KMS-11 (cell line): ENCODE data around the gene AGBL4.

Source experiments
- H2AFZ ChIP-seq: fragments of 200-600 bp; sonication (generic); 2 replicates; pipeline ENCODE4 v1.6.1; 2016; ENCODE audit warnings: antibody characterized with exemption, mixed run types, low read depth
- H3K27ac ChIP-seq: fragments of 200-600 bp; sonication (generic); 2 replicates; pipeline ENCODE4 v1.6.1; 2016; ENCODE audit warnings: mild to moderate bottlenecking, mixed run types
- H3K27me3 ChIP-seq: fragments of 200-600 bp; sonication (generic); 2 replicates; pipeline ENCODE4 v1.6.1; 2017; ENCODE audit warnings: mild to moderate bottlenecking, low read depth, mixed run types, moderate library complexity; ENCODE audit not compliant: insufficient read depth
- H3K36me3 ChIP-seq: fragments of 200-600 bp; sonication (generic); 2 replicates; pipeline ENCODE4 v1.6.1; 2017; ENCODE audit warnings: mild to moderate bottlenecking, mixed run types; ENCODE audit not compliant: insufficient read depth
- H3K4me1 ChIP-seq: fragments of 200-600 bp; sonication (generic); 2 replicates; pipeline ENCODE4 v1.6.1; 2016; ENCODE audit warnings: mild to moderate bottlenecking, low read depth, mixed run types; ENCODE audit not compliant: poor library complexity, severe bottlenecking
- H3K4me2 ChIP-seq: fragments of 200-600 bp; sonication (generic); 2 replicates; pipeline ENCODE4 v1.7.0; 2016; ENCODE audit warnings: mild to moderate bottlenecking, mixed run types
- H3K4me3 ChIP-seq: fragments of 200-600 bp; sonication (generic); IDR thresholded peaks from 2 replicates; pipeline ENCODE4 v1.6.1; 2017; ENCODE audit warnings: low read depth, low read length, mixed read lengths; ENCODE audit not compliant: insufficient read depth
- H3K79me2 ChIP-seq: fragments of 200-600 bp; sonication (generic); 2 replicates; pipeline ENCODE4 v1.6.1; 2016; ENCODE audit warnings: low read depth, mixed run types; ENCODE audit not compliant: insufficient read depth
- H3K9ac ChIP-seq: fragments of 200-600 bp; sonication (generic); 2 replicates; pipeline ENCODE4 v1.6.1; 2016; ENCODE audit warnings: mild to moderate bottlenecking, mixed run types
- H4K20me1 ChIP-seq: fragments of 200-600 bp; sonication (generic); 2 replicates; pipeline ENCODE4 v1.6.1; 2016; ENCODE audit warnings: mild to moderate bottlenecking, mixed run types; ENCODE audit not compliant: insufficient read depth
- CTCF ChIP-seq: fragments of 200-600 bp; sonication (generic); conservative IDR thresholded peaks from 2 replicates; pipeline ENCODE4 v1.6.1; 2017; ENCODE audit warnings: low read depth, mild to moderate bottlenecking, antibody characterized with exemption, low read length, moderate library complexity, mixed read lengths

The AGBL4 gene

GRCh38 chr1:49171941-49172593, 851.7 kb downstream of the AGBL4 start:
- no peak overlapping the region for H3K9ac ChIP-seq
- H3K27ac ChIP-seq = no peak overlapping the region

GRCh38 chr1:49166031-49166430, 857.7 kb downstream of the AGBL4 start:
- Histone ChIP-seq H3K27ac (no peak overlapping the region), H3K4me3 (no peak overlapping the region), H3K27me3 (no peaks in the 10 kb centered on the region), H4K20me1 (no peaks in the 10 kb centered on the region), H3K79me2 (no peaks in the 10 kb centered on the region), H2AFZ (no peak overlapping the region), H3K36me3 (no peaks in the 10 kb centered on the region), H3K9ac (no peak overlapping the region), H3K4me1 (no peaks in the 10 kb centered on the region), H3K4me2 (no peak overlapping the region)
- TF ChIP-seq CTCF = no peak

More at GRCh38 chr1:49171941-49172593, 851.7 kb downstream of the AGBL4 start:
- no peak overlapping the region for H2AFZ ChIP-seq
- no peaks in the 10 kb centered on the region for H3K36me3 ChIP-seq
- no peak overlapping the region for H3K4me3 ChIP-seq
- H3K4me2 ChIP-seq = no peak overlapping the region
- H3K79me2 ChIP-seq = no peaks in the 10 kb centered on the region
- no peaks in the 10 kb centered on the region for H3K4me1 ChIP-seq
- TF ChIP-seq CTCF = no peak
- H4K20me1 ChIP-seq = no peaks in the 10 kb centered on the region
- H3K27me3 ChIP-seq = no peaks in the 10 kb centered on the region

- Histone ChIP-seq H3K27ac (no peak overlapping the region), H3K79me2 (no peaks in the 10 kb centered on the region), H3K4me2 (no peak overlapping the region), H3K4me1 (no peaks in the 10 kb centered on the region), H3K4me3 (no peak overlapping the region), H3K9ac (no peak overlapping the region), H2AFZ (no peak overlapping the region), H4K20me1 (no peaks in the 10 kb centered on the region), H3K36me3 (no peaks in the 10 kb centered on the region), H3K27me3 (no peaks in the 10 kb centered on the region)
- no peak for TF ChIP-seq CTCF
Observed at GRCh38 chr1:49163031-49163430, 860.7 kb downstream of the AGBL4 start.

GRCh38 chr1:49160677-49161076, 863.1 kb downstream of the AGBL4 start:
- Histone ChIP-seq H3K79me2 (no peaks in the 10 kb centered on the region), H3K9ac (no peak overlapping the region), H3K27me3 (no peaks in the 10 kb centered on the region), H3K27ac (no peak overlapping the region), H3K4me3 (no peak overlapping the region), H2AFZ (no peak overlapping the region), H3K4me1 (no peaks in the 10 kb centered on the region), H3K4me2 (no peak overlapping the region), H3K36me3 (no peaks in the 10 kb centered on the region), H4K20me1 (no peaks in the 10 kb centered on the region)
- no peak for TF ChIP-seq CTCF
